Measurements from ENCODE around the gene ABCG8. TPM values are rescaled to one million over a fixed set of nuclear protein-coding genes. Genes with fewer than 3 reads are reported as not detected.

ABCG8 gene
- polyA plus RNA-seq, 1 of the 3 experiments (the other 2 are of a cell fraction) = not detected

GRCh38 chr2:43885132-43885632, 46.4 kb downstream of the ABCG8 start:
- Histone ChIP-seq H3K4me2 (no peak overlapping the region), H3K4me3 (ENCODE audit: low read depth in 2 of 2, low read length in 1 of 2) (no peak overlapping the region), H3F3A (replicated peaks; ENCODE audit: insufficient read depth) (peaks cover 4% of the 10 kb centered on the region), H3K9ac (no peak overlapping the region), H3K27me3 (ENCODE audit: insufficient read depth) (no peaks in the 10 kb centered on the region), H2AFZ (ENCODE audit: low read depth) (no peak overlapping the region), H3K9me3 (no peaks in the 10 kb centered on the region), H3K27ac (ENCODE audit: low read depth in 2 of 2, low read length in 1 of 2) (no peak overlapping the region), H3K9me2 (no peaks in the 10 kb centered on the region), H3K79me2 (ENCODE audit: insufficient read depth) (no peaks in the 10 kb centered on the region), H4K20me1 (ENCODE audit: insufficient read depth) (no peaks in the 10 kb centered on the region), H3K4me1 (ENCODE audit: control insufficient read depth in 1 of 2, insufficient read depth in 2 of 2, low read depth in 1 of 2, low read length in 1 of 2) (peaks cover 0 to 7% of the 10 kb centered on the region in 2 experiments; a peak in 1 of 4 replicates), H3K36me3 (replicated peaks in 1 of 2; ENCODE audit: control insufficient read depth in 1 of 2, insufficient read depth in 2 of 2, low read length in 1 of 2) (peaks cover 40 to 47% of the 10 kb centered on the region in 2 experiments)
- POLR2A ChIA-PET = no interaction called here
- DNase-seq = no peak
- 92% methylated on average over 7 of the region's 7 CpGs for WGBS (ENCODE audit: low lambda C conversion rate)
- TF ChIP-seq FOXM1 (IDR thresholded peaks at IDR 0.05; ENCODE audit: low read depth) (no peak), ELF1 (IDR thresholded peaks at IDR 0.05) (no peak), TEAD4 (IDR thresholded peaks at IDR 0.05; ENCODE audit: borderline replicate concordance, insufficient read depth) (no peak), RAD21 (IDR thresholded peaks at IDR 0.05; ENCODE audit: low read length) (no peak), TCF12 (IDR thresholded peaks at IDR 0.05) (no peak), USF1 (IDR thresholded peaks at IDR 0.05; ENCODE audit: borderline replicate concordance, low read depth) (no peak), USF2 (IDR thresholded peaks at IDR 0.05; ENCODE audit: borderline replicate concordance, low read depth, low read length) (no peak), FOXJ3 (CRISPR knock-in tag; IDR thresholded peaks at IDR 0.05) (no peak), NRF1 (IDR thresholded peaks at IDR 0.05; ENCODE audit: low read depth, low read length) (no peak), GABPA (IDR thresholded peaks at IDR 0.05; ENCODE audit: low read depth) (no peak), JUND (IDR thresholded peaks at IDR 0.05) (no peak), NFIC (IDR thresholded peaks at IDR 0.05; ENCODE audit: borderline replicate concordance) (no peak), PBX3 (IDR thresholded peaks at IDR 0.05) (no peak), SIN3A (IDR thresholded peaks at IDR 0.05; ENCODE audit: borderline replicate concordance, low read depth, low read length) (no peak), POLR2AphosphoS5 (IDR thresholded peaks at IDR 0.05; ENCODE audit: low read depth, low read length) (no peak), MXI1 (IDR thresholded peaks at IDR 0.05; ENCODE audit: low read depth, low read length) (no peak)
- CTCF ChIA-PET = interaction anchor here (1.3 to 3.2 kb wide), 3 partner anchors 7 to 595 kb away, joined by 3 to 25 read pairs (median 3); no protein-coding TSS in a partner anchor

- POLR2A ChIA-PET = no interaction called here
- Histone ChIP-seq H3K79me2 (ENCODE audit: insufficient read depth) (no peaks in the 10 kb centered on the region), H3K9me2 (no peaks in the 10 kb centered on the region), H3K27me3 (ENCODE audit: insufficient read depth) (no peaks in the 10 kb centered on the region), H3K27ac (ENCODE audit: low read depth in 2 of 2, low read length in 1 of 2) (no peak overlapping the region), H3K9me3 (no peaks in the 10 kb centered on the region), H3K9ac (no peak overlapping the region), H3K4me2 (no peak overlapping the region), H3F3A (replicated peaks; ENCODE audit: insufficient read depth) (peaks cover 4% of the 10 kb centered on the region), H4K20me1 (ENCODE audit: insufficient read depth) (no peaks in the 10 kb centered on the region), H3K36me3 (replicated peaks in 1 of 2; ENCODE audit: control insufficient read depth in 1 of 2, insufficient read depth in 2 of 2, low read length in 1 of 2) (peaks cover 56 to 62% of the 10 kb centered on the region in 2 experiments), H3K4me3 (ENCODE audit: low read depth in 2 of 2, low read length in 1 of 2) (no peak overlapping the region), H3K4me1 (ENCODE audit: control insufficient read depth in 1 of 2, insufficient read depth in 2 of 2, low read depth in 1 of 2, low read length in 1 of 2) (peaks cover 0 to 6% of the 10 kb centered on the region in 2 experiments; a peak in 1 of 4 replicates), H2AFZ (ENCODE audit: low read depth) (no peak overlapping the region)
- CTCF ChIA-PET = interaction anchor here (3.2 kb wide), 1 partner anchor 9 kb away, joined by 25 read pairs; no protein-coding TSS in a partner anchor
- TF ChIP-seq USF2 (IDR thresholded peaks at IDR 0.05; ENCODE audit: borderline replicate concordance, low read depth, low read length) = no peak
- no peak for TF ChIP-seq MAX (IDR thresholded peaks at IDR 0.05; ENCODE audit: low read depth)
- no peak for TF ChIP-seq ELF1 (IDR thresholded peaks at IDR 0.05)
- no peak for TF ChIP-seq POLR2AphosphoS5 (IDR thresholded peaks at IDR 0.05; ENCODE audit: low read depth, low read length)
- DNase-seq = no peak
- over 99% methylated on average over 7 of the region's 7 CpGs for WGBS (ENCODE audit: low lambda C conversion rate)
Measured at GRCh38 chr2:43887176-43887575, 48.4 kb downstream of the ABCG8 start.
